ENCODE measurements around the gene JADE3.

The JADE3 gene

GRCh38 chrX:47080215-47080914 lies 168.1 kb downstream of the JADE3 start:
- TF ChIP-seq, protein P1, sequence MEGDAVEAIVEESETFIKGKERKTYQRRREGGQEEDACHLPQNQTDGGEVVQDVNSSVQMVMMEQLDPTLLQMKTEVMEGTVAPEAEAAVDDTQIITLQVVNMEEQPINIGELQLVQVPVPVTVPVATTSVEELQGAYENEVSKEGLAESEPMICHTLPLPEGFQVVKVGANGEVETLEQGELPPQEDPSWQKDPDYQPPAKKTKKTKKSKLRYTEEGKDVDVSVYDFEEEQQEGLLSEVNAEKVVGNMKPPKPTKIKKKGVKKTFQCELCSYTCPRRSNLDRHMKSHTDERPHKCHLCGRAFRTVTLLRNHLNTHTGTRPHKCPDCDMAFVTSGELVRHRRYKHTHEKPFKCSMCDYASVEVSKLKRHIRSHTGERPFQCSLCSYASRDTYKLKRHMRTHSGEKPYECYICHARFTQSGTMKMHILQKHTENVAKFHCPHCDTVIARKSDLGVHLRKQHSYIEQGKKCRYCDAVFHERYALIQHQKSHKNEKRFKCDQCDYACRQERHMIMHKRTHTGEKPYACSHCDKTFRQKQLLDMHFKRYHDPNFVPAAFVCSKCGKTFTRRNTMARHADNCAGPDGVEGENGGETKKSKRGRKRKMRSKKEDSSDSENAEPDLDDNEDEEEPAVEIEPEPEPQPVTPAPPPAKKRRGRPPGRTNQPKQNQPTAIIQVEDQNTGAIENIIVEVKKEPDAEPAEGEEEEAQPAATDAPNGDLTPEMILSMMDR (IDR thresholded peaks at IDR 0.05; ENCODE audit: insufficient read depth, low read depth, low read length, missing control alignments), result no peak
- no peak overlapping the region for H3K4me3 ChIP-seq (ENCODE audit: low read length)
- DNase-seq (ENCODE audit: low read depth), result no peak

DNA sequence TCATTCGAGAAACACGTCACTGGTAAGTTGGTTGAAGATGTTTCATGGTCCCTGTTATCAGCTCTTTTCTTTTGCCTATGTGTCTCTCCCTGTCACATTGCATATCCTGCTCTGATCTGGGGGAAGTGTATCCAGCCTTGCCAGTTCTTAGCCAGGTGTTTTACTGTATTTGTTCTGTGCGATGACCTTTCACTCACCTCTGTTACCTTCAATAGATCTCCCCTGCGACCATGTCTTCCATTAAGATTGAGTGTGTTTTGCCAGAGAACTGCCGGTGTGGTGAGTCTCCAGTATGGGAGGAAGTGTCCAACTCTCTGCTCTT lies 168.7 kb downstream of the JADE3 start:
- H3K4me3 ChIP-seq (ENCODE audit: low read length), result no peak overlapping the region
- TF ChIP-seq, protein P1 (IDR thresholded peaks at IDR 0.05; ENCODE audit: insufficient read depth, low read depth, low read length, missing control alignments), result no peak
- DNase-seq (ENCODE audit: low read depth), result no peak

DNA sequence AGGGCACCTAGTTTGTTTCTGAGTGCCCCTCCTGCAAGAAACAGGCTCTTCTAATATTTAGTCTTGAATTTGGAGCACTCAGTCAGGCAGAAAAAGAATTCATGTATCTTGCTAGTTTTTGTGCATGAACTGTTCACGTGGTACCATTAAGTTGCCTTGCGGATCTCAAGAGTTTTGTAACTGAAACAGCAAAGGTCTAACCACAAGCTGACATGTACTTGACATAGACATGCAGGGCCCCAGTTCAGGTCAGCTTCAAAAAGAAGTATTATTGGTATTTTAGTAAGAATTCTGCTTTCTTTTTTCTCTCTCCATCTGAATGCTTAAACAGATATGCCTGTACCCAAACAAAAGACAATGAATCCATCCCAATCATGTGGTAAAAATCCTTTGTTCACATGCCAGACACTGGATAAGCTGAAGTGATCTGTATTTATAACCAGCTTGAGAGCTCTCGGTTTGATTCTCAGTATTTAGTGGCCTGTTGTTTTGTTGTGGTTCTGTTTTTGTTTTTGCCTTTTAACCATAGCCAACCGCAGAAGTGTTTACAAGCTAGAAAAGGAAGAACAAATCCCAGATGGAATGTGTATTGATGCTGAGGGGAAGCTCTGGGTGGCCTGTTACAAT lies 179.0 kb downstream of the JADE3 start:
- TF ChIP-seq, protein P1 (IDR thresholded peaks at IDR 0.05; ENCODE audit: insufficient read depth, low read depth, low read length, missing control alignments), result no peak
- DNase-seq (ENCODE audit: low read depth), result no peak
- no peak overlapping the region for H3K4me3 ChIP-seq (ENCODE audit: low read length)

GRCh38 chrX:47093248-47093647 lies 181.0 kb downstream of the JADE3 start:
- peak; percentile 32 for DNase-seq (ENCODE audit: low read depth)
- TF ChIP-seq, protein P1 (IDR thresholded peaks at IDR 0.05; ENCODE audit: insufficient read depth, low read depth, low read length, missing control alignments), result peak; percentile 42
- H3K4me3 ChIP-seq (ENCODE audit: low read length), result no peak overlapping the region

DNA sequence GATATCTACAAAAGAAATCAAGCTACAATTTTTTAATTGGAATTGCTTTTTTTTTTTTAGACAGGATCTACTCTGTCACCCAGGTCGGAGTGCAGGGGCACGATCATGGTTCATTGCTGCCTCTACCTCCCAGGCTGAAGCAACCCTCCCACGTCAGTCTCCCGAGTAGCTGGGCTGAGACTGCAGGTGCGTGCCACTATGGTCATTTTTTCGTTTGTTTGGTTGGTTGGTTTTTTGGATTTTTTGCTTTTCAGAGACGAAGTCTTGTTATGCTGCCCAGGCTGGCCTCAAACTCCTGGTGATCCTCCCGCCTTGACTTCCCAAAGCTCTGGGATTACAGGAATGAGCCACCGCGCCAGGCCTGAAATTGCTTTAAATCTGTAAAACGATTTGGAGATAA lies 181.6 kb downstream of the JADE3 start:
- TF ChIP-seq, protein P1 (IDR thresholded peaks at IDR 0.05; ENCODE audit: insufficient read depth, low read depth, low read length, missing control alignments), result no peak

DNA sequence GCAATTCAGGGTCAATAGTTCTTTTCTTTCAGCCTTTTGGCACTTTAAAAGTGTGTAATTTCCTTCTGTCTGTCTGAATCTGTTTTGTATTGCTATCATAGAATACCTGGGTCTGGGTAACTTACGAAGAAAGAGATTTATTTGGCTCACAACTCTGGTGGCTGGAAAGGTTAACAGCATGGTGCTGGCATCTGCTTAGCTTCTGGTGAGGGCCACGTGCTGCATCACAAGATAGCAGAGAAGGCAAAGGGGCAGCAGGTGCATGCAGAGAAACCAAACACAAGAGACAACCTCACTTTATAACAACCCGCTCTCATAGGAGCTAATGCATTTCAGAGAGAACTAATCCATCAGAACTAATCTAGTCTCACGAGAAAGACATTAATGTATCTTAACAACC lies 184.8 kb downstream of the JADE3 start:
- TF ChIP-seq, protein P1 (IDR thresholded peaks at IDR 0.05; ENCODE audit: insufficient read depth, low read depth, low read length, missing control alignments), result no peak
- no peak for DNase-seq (ENCODE audit: low read depth)
- no peak overlapping the region for H3K4me3 ChIP-seq (ENCODE audit: low read length)

More for the DNA sequence above, 181.6 kb downstream of the JADE3 start:
- H3K4me3 ChIP-seq (ENCODE audit: low read length), result no peak overlapping the region
- no peak for DNase-seq (ENCODE audit: low read depth)

Measured in epithelial cell of esophagus (primary cell).